K562 (cell line): ENCODE results near the gene KLK11. TPM values are rescaled to one million over a fixed set of nuclear protein-coding genes. Genes with fewer than 3 reads are reported as not detected.
A peak's percentile ranks its signal among the peaks of the same experiment; 100 is the strongest.

ENCODE experiments used
- ATF7 ChIP-seq: fragments of 450-650 bp; IDR thresholded peaks from 2 replicates; pipeline ENCODE4 v1.7.1; 2014; ENCODE audit warnings: mild to moderate bottlenecking, moderate library complexity
- BDP1 ChIP-seq: IDR thresholded peaks from 3 replicates; pipeline ENCODE4 v1.6.1; 2011; ENCODE audit not compliant: insufficient read length, insufficient read depth
- CBX1 ChIP-seq: sonication (generic); IDR thresholded peaks from 2 replicates; pipeline ENCODE4 v1.6.1; 2016; ENCODE audit warnings: antibody characterized with exemption, low read depth, mild to moderate bottlenecking
- DNMT1 ChIP-seq: fragments of 450-650 bp; IDR thresholded peaks from 2 replicates; pipeline ENCODE4 v1.6.1; 2016; ENCODE audit warnings: antibody characterized with exemption, mild to moderate bottlenecking
- ELF1 ChIP-seq: fragments of 200-800 bp; sonication (Bioruptor generic); IDR thresholded peaks from 2 replicates; pipeline ENCODE4 v1.6.1; 2016; ENCODE audit warnings: missing genetic modification characterization, missing compliant biosample characterization
- EP400 ChIP-seq: fragments of 450-650 bp; IDR thresholded peaks from 2 replicates; pipeline ENCODE4 v1.6.1; 2017; ENCODE audit warnings: antibody characterized with exemption, mild to moderate bottlenecking, moderate library complexity
- ESRRB ChIP-seq: fragments of 250-450 bp; sonication (Bioruptor Pico); IDR thresholded peaks from 2 replicates; pipeline ENCODE4 v1.5.0; 2020; ENCODE audit warnings: mild to moderate bottlenecking, moderate library complexity, borderline replicate concordance
- FOSL1 ChIP-seq: fragments of 200-800 bp; sonication (Bioruptor generic); conservative IDR thresholded peaks from 2 replicates; pipeline ENCODE4 v1.6.1; 2016; ENCODE audit warnings: missing genetic modification characterization, missing compliant biosample characterization
- GABPB2 ChIP-seq: fragments of 250-450 bp; sonication (Bioruptor Pico); conservative IDR thresholded peaks from 2 replicates; pipeline ENCODE4 v1.5.1; 2021; ENCODE audit warnings: mild to moderate bottlenecking
- HDAC1 ChIP-seq, 2 experiments: fragments of 450-650 bp; IDR thresholded peaks; 2 replicates each; pipeline ENCODE4 v1.6.1; 2016 to 2017; ENCODE audit warnings: inconsistent platforms in 1 of 2, mild to moderate bottlenecking in 1 of 2, moderate library complexity in 1 of 2
- KAT8 ChIP-seq: fragments of 450-650 bp; IDR thresholded peaks from 2 replicates; pipeline ENCODE4 v1.6.1; 2016; ENCODE audit warnings: low read depth, mild to moderate bottlenecking
- KDM1A ChIP-seq, 2 experiments: fragments of 450-650 bp; IDR thresholded peaks; 2 replicates each; pipeline ENCODE4 v1.6.1; 2016; ENCODE audit warnings: mild to moderate bottlenecking in 2 of 2
- NBN ChIP-seq: fragments of 450-650 bp; IDR thresholded peaks from 2 replicates; pipeline ENCODE4 v1.6.1; 2016; ENCODE audit warnings: low read depth, mild to moderate bottlenecking
- NFIC ChIP-seq: fragments of 450-650 bp; IDR thresholded peaks from 2 replicates; pipeline ENCODE4 v1.6.1; 2017; ENCODE audit warnings: mild to moderate bottlenecking, inconsistent platforms
- NR2C2 ChIP-seq, 2 experiments: fragments of 200-800 bp in 1 of 2; sonication (Bioruptor generic) in 1 of 2; sonication (generic) in 1 of 2; formaldehyde crosslinking in 1 of 2; IDR thresholded peaks; 2 replicates each; pipeline versions ENCODE4 v1.6.1 to v1.8.0; 2016 to 2022; ENCODE audit warnings: mild to moderate bottlenecking in 1 of 2, missing compliant biosample characterization in 1 of 2, missing genetic modification characterization in 1 of 2, missing genetic modification reagents in 1 of 2
- RBM22 ChIP-seq: fragments of 200-400 bp; formaldehyde crosslinking; IDR thresholded peaks from 2 replicates; pipeline ENCODE4 v1.6.1; 2018; ENCODE audit warnings: low read length, low read depth; ENCODE audit not compliant: poor library complexity, severe bottlenecking
- RFX5 ChIP-seq: IDR thresholded peaks from 2 replicates; pipeline ENCODE4 v1.6.1; 2011; ENCODE audit warnings: low read depth, mild to moderate bottlenecking, improper control_type of control experiment, low read length
- SAFB ChIP-seq: fragments of 200-400 bp; formaldehyde crosslinking; IDR thresholded peaks from 2 replicates; pipeline ENCODE4 v1.6.1; 2017; ENCODE audit warnings: low read depth, low read length, borderline replicate concordance
- SIN3A ChIP-seq, 2 experiments: fragments of 150-350 bp in 1 of 2; IDR thresholded peaks; 2 replicates each; pipeline ENCODE4 v1.6.1; 2011 to 2016; ENCODE audit warnings: borderline replicate concordance in 2 of 2, low read depth in 2 of 2, low read length in 2 of 2, mild to moderate bottlenecking in 2 of 2, moderate library complexity in 2 of 2; ENCODE audit not compliant: control insufficient read depth in 1 of 2
- TAF9B ChIP-seq: fragments of 450-650 bp; IDR thresholded peaks from 2 replicates; pipeline ENCODE4 v1.6.1; 2018; ENCODE audit warnings: mild to moderate bottlenecking; ENCODE audit not compliant: partially characterized antibody
- TCF7L2 ChIP-seq: fragments of 150-350 bp; IDR thresholded peaks from 2 replicates; pipeline ENCODE4 v1.6.1; 2016; ENCODE audit warnings: low read depth, mild to moderate bottlenecking, low read length, moderate library complexity
- YY1 ChIP-seq, 3 experiments: IDR thresholded peaks; 2 replicates each; pipeline ENCODE4 v1.6.1; 2011; ENCODE audit warnings: low read length in 2 of 3, mild to moderate bottlenecking in 2 of 3, moderate library complexity in 2 of 3, borderline replicate concordance in 1 of 3, control low read depth in 1 of 3, low read depth in 1 of 3; ENCODE audit not compliant: insufficient read depth in 3 of 3, insufficient replicate concordance in 2 of 3, control insufficient read depth in 1 of 3, insufficient read length in 1 of 3; ENCODE audit errors: extremely low read depth in 1 of 3
- ZNF146 ChIP-seq: IDR thresholded peaks from one replicate; pipeline ENCODE4 v1.6.1; 2018; ENCODE audit warnings: missing compliant biosample characterization; ENCODE audit not compliant: unreplicated experiment
- ZNF232 ChIP-seq: sonication (generic); formaldehyde crosslinking; IDR thresholded peaks from 2 replicates; pipeline ENCODE4 v1.8.0; 2022; ENCODE audit warnings: mild to moderate bottlenecking, missing genetic modification reagents
- ZNF3 ChIP-seq: fragments of 250-450 bp; sonication (Bioruptor Pico); IDR thresholded peaks from 2 replicates; pipeline ENCODE4 v1.5.0; 2021; ENCODE audit warnings: mild to moderate bottlenecking, moderate library complexity
- ZNF347 ChIP-seq: fragments of 450-650 bp; formaldehyde crosslinking; IDR thresholded peaks from 2 replicates; pipeline ENCODE4 v1.4.0; 2020; ENCODE audit warnings: low read depth, mild to moderate bottlenecking, moderate library complexity
- ZNF766 ChIP-seq: fragments of 200-800 bp; sonication (Bioruptor generic); conservative IDR thresholded peaks from 2 replicates; pipeline ENCODE4 v1.6.1; 2016; ENCODE audit warnings: missing genetic modification characterization, missing compliant biosample characterization
- polyA plus RNA-seq, 8 experiments: library from polyadenylated mRNA; depleted of rRNA in 4 of 8; stranded (reverse) in 5 of 8; unstranded in 3 of 8; fragments of >200 nt; fragmentation: Nextera tagmentation in 2 of 8; fragmentation: Illumina TruSeq in 1 of 8; extraction: Ambion mirVana in 2 of 8; extraction: Trizol in 1 of 8; gene quantifications; 2 replicates each; pipeline versions ENCODE4 v1.2.1 to v1.2.3, GENCODE V29; 2011 to 2014; ENCODE audit warnings: inconsistent platforms in 1 of 8, missing spikeins in 1 of 8
- total RNA-seq, 7 experiments: library from RNA; depleted of rRNA in 6 of 7; stranded (reverse); fragments of >200 nt in 6 of 7; fragmentation: Illumina TruSeq in 2 of 7; extraction: Trizol in 2 of 7; gene quantifications; 2 replicates each; pipeline versions ENCODE4 v1.2.1 to v1.2.3, GENCODE V29; 2011 to 2021; ENCODE audit warnings: low replicate concordance in 1 of 7
- TF ChIP-seq, protein P1 (sequence below): fragments of 450-650 bp; formaldehyde crosslinking; IDR thresholded peaks from 2 replicates; pipeline ENCODE4 v1.4.0; 2020; ENCODE audit warnings: mild to moderate bottlenecking

The KLK11 gene
- total and polyA plus RNA-seq, 9 of the 15 experiments (the other 6 are each of a cell fraction or from before 2014, with no cell fraction given) = not detected

DNA sequence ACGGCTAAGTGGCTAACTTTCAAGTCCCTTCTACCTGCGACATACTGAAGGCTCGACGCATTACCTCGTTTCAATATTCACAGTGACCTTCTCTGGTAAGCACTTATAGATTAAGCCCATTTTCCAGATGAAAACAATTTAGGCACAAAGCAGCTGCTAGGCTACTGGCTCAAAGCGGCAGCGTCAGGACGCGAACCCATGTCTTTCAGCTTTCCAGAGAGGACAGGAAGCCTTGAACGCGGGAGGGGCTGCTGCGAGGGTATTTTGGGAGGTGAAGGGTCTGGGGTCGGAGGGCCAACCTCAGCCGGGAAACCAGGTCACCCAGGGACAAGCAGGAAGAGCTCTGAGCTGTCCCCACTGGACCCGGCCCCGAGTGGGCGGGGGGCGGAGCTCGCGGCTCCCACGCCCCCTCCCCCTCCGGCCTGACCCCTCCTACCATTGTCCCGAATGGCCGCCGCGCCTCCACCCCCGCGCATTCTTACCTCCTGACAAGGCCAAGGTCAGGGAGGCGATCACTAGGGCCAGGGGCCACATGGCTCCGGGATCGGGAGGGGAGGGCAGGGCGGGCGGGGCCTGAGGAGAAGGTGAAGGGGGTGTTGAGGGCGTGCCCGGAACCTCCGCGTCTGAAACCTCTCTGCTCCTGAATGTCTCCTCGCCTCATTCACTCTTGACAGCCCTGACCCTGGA, 38.3 kb upstream of the KLK11 start, which contains the start of gene KLK13 (continued):
- TF ChIP-seq FOSL1 (0 out of 2 replicates have a peak, but pooled peaks have one; percentile 16), DNMT1 (no peak), ZNF347 (CRISPR knock-in tag) (no peak), RFX5 (no peak), YY1 (IDR thresholded peaks at IDR 0.05; ENCODE audit: borderline replicate concordance in 1 of 3, control insufficient read depth in 1 of 3, extremely low read depth in 1 of 3, insufficient read depth in 3 of 3, insufficient read length in 1 of 3, insufficient replicate concordance in 2 of 3, low read depth in 1 of 3, low read length in 2 of 3) (peak; percentile 24 to 90 (median 80)), NFIC (peak; percentile 24; the same call in 1 of the 2 replicates), HDAC1 (IDR thresholded peaks at IDR 0.05) (peak in 1 of 2 experiments; percentile 10; a peak in 1 of 4 replicates), KAT8 (no peak), CBX1 (peak; percentile 53; the same call in 1 of the 2 replicates), RBM22 (no peak), ZNF232 (CRISPR knock-in tag) (no peak), ESRRB (CRISPR knock-in tag) (no peak), ZNF146 (CRISPR knock-in tag) (no peak), NR2C2 (CRISPR knock-in tag; IDR thresholded peaks at IDR 0.05) (no peak), NR2C2 (tag; IDR thresholded peaks at IDR 0.05) (peak; percentile 79; the same call in 1 of the 2 replicates), GABPB2 (no peak), EP400 (peak; percentile 34; the same call in 1 of the 2 replicates), ZNF3 (CRISPR knock-in tag) (no peak), SIN3A (IDR thresholded peaks at IDR 0.05; ENCODE audit: borderline replicate concordance in 2 of 2, control insufficient read depth in 1 of 2, low read depth in 2 of 2, low read length in 2 of 2) (no peak), NBN (no peak), KDM1A (IDR thresholded peaks at IDR 0.05) (peak; percentile 60 to 74; a peak in 2 of 4 replicates), TCF7L2 (no peak), BDP1 (no peak), TAF9B (no peak), ZNF766 (CRISPR knock-in tag) (0 out of 2 replicates have a peak, but pooled peaks have one; percentile 42), ATF7 (0 out of 2 replicates have a peak, but pooled peaks have one; percentile 8), SAFB (peak; percentile 54; the same call in 1 of the 2 replicates), ELF1 (tag) (peak; percentile 72)
- TF ChIP-seq, protein P1, sequence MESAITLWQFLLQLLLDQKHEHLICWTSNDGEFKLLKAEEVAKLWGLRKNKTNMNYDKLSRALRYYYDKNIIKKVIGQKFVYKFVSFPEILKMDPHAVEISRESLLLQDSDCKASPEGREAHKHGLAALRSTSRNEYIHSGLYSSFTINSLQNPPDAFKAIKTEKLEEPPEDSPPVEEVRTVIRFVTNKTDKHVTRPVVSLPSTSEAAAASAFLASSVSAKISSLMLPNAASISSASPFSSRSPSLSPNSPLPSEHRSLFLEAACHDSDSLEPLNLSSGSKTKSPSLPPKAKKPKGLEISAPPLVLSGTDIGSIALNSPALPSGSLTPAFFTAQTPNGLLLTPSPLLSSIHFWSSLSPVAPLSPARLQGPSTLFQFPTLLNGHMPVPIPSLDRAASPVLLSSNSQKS (CRISPR knock-in tag) = no peak
